Measurements from ENCODE around the gene ENTPD1. TPM values are rescaled to one million over a fixed set of nuclear protein-coding genes. Genes with fewer than 3 reads are reported as not detected.

ENTPD1 gene
- total and polyA plus RNA-seq, 10 of the 15 experiments (the other 5 are each of a cell fraction or from before 2014, with no cell fraction given), result 110 to 413 (median 161) TPM

DNA sequence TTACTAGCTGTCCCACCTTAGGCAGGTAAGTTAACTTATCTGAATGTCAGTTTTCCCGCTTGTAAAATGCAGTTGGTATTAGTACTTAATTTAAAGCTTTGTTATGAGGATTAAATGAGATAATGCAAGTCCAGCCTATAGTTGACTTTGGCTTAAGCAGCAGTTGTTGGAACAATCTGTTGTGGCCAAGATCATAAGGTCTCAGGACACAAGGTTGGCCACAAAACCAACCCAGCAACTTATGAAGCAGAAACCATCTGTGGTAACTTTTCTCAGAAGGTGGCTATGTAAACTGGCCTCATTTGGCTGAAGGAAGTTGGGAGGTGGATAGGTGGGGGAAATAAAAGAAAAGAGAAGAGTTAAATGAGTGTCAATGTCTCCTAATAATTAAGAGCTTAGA, 29.4 kb downstream of the ENTPD1 start (continued):
- TF ChIP-seq, protein P1, sequence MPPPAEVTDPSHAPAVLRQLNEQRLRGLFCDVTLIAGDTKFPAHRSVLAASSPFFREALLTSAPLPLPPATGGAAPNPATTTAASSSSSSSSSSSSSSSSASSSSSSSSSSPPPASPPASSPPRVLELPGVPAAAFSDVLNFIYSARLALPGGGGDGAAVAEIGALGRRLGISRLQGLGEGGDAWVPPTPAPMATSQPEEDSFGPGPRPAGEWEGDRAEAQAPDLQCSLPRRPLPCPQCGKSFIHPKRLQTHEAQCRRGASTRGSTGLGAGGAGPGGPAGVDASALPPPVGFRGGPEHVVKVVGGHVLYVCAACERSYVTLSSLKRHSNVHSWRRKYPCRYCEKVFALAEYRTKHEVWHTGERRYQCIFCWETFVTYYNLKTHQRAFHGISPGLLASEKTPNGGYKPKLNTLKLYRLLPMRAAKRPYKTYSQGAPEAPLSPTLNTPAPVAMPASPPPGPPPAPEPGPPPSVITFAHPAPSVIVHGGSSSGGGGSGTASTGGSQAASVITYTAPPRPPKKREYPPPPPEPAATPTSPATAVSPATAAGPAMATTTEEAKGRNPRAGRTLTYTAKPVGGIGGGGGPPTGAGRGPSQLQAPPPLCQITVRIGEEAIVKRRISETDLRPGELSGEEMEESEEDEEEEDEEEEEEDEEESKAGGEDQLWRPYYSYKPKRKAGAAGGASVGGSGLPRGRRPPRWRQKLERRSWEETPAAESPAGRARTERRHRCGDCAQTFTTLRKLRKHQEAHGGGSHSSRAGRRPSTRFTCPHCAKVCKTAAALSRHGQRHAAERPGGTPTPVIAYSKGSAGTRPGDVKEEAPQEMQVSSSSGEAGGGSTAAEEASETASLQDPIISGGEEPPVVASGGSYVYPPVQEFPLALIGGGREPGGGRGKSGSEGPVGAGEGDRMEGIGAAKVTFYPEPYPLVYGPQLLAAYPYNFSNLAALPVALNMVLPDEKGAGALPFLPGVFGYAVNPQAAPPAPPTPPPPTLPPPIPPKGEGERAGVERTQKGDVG (CRISPR knock-in tag; IDR thresholded peaks at IDR 0.05), result no peak
- TF ChIP-seq CREM (IDR thresholded peaks at IDR 0.05; ENCODE audit: low read depth) (no peak), MTA2 (IDR thresholded peaks at IDR 0.05; ENCODE audit: low read depth) (peak; percentile 39; the same call in 1 of the 2 replicates), CBX3 (IDR thresholded peaks at IDR 0.05; ENCODE audit: borderline replicate concordance, low read depth) (no peak), ZNF622 (IDR thresholded peaks at IDR 0.05) (no peak), ZNF207 (IDR thresholded peaks at IDR 0.05; ENCODE audit: borderline replicate concordance) (no peak), CBFB (IDR thresholded peaks at IDR 0.05; ENCODE audit: low read depth) (peak; percentile 79), CUX1 (IDR thresholded peaks at IDR 0.05; ENCODE audit: insufficient replicate concordance, low read depth, low read length) (no peak), NFYB (IDR thresholded peaks at IDR 0.05; ENCODE audit: insufficient read depth, low read depth, low read length) (no peak), RAD21 (IDR thresholded peaks at IDR 0.05; ENCODE audit: insufficient read depth, low read depth, low read length) (0 out of 2 replicates have a peak, but pooled peaks have one; percentile 12), SUZ12 (IDR thresholded peaks at IDR 0.05; ENCODE audit: unreplicated experiment) (no peak), ZZZ3 (IDR thresholded peaks at IDR 0.05; ENCODE audit: control insufficient read depth, insufficient read length, low read depth) (no peak), NR2C1 (IDR thresholded peaks at IDR 0.05) (no peak), MAX (IDR thresholded peaks at IDR 0.05; ENCODE audit: low read depth, low read length) (no peak), HDAC2 (IDR thresholded peaks at IDR 0.05) (no peak), PBX3 (IDR thresholded peaks at IDR 0.05; ENCODE audit: insufficient replicate concordance, low read depth, low read length) (no peak), FOXK2 (IDR thresholded peaks at IDR 0.05) (no peak), IKZF1 (conservative IDR thresholded peaks at IDR 0.05) (peak; percentile 7; the same call in 1 of the 2 replicates)
